Activated T-helper 9 cell treated with anti-CD3 and anti-CD28 coated beads, Interleukin-2, amount 50 U/mL, for 16 hours (primary cell): Measurements from ENCODE around the gene ANO2.

Experiments used
- DNase-seq: peaks from one replicate; pipeline ENCODE4 v3.0.0-alpha.2; 2020; ENCODE audit warnings: low read depth

ANO2 gene

DNA sequence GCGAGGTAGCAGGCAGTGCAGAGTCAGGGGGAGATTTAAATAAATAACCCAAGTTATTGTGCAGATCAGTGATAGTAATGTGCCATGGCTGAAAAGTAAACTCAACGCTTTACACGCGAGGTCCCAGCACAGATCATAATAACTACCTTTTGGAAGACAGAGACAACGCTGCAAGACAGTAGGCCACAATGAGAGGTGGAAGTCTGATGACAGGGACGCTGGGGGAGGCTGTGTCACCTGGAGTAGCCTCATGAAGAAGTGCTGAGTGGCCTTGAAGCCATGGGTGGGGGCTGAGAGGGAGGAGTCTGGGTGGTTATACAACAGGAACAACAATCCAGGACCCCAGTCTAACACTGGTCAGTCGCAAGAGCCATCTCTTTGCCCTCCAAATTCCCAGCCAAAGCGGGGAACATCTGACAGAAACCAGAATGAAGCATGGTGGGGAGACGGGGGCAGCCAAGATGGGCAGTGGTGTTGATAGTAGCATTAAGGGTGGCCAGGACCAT lies 28.2 kb downstream of the ANO2 start:
- no peak for DNase-seq

DNA sequence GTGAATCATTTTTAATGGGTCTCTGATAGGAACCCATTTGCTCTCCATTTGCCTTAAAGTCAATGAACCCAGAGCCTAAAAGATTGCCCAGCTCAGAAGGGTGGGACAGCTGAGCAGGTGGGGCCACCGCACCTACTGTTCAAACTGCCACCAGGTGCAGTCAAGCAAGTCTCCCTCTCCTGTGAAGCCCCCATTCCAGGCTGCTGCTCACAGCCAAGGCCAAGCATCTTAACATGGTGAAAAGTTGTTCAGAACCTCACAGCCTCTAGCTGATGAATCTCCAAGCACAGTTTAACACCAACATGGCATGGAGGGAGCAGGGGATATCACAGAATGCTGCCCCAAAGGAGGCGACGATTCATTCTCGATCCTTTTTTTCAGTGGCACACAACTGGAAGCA lies 29.5 kb downstream of the ANO2 start:
- no peak for DNase-seq

DNA sequence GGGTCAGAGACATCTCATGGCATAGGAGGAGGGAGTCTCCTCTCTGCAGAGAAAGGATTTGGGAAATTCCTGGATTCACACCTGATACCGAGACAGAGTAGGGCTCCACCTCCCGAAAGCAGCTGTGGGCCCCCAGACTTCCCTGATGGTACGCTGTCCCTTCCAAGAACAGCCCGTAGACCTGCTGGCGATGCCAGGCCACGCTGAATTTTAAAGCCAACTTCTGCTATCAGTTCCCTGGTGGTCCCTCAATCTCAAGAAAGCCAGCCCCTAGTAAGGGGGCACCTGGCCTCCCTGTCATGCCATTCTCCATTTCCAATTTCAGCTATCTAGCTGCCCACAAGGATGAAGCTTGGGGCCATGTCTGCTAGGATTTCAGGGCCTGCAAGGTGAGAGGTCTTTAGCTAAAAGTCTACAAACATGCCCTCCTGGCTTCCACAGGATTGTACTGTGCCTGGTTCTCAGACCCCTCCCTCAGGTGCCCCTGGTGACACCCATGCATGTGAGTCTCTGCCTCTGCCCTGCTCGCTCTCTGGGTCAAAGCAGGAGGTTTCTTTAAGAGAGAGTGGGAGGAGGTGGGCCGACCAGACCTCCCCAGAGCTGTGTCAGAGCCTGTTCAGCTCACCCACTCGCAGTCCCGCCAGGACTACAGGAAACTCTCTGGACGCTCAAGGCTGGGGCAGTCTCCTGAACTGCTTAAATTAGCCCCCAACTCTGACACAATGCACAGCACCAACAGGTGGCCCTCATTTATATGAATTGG lies 30.5 kb downstream of the ANO2 start:
- no peak for DNase-seq

DNA sequence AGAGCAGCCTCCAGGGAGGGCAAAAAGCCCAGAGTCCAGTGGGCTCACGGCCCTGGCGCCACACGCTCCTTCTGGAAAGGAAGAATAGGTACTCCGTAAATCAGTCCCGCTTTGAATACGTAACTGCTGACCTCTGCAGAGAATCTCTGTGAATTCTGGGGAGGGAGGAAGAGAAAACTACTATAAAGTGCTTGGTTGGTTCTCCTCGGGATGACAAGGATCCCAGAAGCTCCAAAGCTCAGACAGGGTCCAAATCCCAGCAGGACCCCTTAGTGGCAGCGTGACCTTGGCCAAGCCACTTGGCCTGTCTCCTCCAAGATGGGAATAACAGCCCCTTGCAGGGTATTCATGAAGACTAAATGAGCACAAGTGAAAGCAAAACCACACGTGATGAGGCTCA lies 31.7 kb downstream of the ANO2 start:
- no peak for DNase-seq

DNA sequence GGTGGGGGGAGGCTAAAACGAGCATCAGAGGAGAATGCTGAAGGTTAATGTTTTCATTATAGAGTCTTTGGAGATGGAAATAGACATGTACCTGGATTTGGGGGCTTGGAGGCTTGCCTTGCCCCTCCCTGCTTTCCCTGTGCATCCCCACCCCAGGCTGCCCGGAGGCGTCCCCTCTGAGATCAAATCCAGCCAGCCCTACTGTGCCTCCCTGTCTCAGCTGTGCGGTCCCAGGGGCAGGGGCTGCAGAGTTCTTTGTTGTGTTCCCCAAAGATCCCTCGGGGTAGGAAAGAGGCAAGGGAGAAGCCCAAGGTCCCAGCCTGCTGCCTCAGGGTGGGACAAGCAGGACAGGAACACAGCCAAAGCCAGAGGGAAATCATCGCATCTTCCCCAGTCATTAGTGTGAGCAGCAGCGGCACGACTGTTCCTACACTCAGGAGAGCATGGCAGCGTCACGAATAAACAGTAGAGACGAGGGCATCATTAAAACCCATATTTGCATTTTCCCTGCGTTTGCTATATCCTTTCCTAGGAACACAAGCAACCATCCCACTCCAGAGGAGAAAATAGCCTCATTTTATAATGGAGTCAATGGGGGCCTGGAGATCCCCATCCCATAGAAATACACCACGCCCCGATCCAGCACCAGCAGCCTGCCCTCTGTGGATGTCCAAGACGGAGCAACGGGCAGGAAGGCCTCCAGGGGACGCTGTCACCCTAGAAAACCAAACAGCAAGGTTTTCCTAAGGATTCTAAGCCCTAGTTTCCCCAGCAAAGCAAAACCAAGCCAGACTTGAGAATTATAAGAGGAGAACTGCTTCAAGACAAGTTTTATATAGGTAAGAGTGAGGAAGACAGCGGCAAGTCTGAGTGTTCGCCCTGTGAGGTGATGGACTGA lies 32.4 kb downstream of the ANO2 start:
- no peak for DNase-seq

DNA sequence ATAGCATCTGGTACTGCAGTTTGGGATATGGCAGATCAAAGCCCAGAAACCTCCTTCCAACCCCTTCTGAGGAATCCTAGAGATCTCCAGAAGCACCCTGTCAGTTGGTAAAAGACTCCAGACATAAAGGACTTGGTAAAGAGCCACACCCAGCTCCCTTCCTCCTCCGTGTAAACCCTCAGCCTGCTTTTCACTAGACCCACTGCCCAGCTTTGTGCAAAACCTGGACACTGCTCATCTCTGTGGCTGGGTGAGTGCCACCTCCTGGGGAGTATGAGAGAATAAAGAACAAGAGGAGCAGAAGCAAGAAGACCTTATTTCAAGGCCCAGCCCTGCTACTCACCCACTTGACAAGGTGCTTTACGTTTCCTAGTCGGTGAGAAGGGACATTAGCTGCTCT lies 33.0 kb downstream of the ANO2 start:
- DNase-seq, result no peak

DNA sequence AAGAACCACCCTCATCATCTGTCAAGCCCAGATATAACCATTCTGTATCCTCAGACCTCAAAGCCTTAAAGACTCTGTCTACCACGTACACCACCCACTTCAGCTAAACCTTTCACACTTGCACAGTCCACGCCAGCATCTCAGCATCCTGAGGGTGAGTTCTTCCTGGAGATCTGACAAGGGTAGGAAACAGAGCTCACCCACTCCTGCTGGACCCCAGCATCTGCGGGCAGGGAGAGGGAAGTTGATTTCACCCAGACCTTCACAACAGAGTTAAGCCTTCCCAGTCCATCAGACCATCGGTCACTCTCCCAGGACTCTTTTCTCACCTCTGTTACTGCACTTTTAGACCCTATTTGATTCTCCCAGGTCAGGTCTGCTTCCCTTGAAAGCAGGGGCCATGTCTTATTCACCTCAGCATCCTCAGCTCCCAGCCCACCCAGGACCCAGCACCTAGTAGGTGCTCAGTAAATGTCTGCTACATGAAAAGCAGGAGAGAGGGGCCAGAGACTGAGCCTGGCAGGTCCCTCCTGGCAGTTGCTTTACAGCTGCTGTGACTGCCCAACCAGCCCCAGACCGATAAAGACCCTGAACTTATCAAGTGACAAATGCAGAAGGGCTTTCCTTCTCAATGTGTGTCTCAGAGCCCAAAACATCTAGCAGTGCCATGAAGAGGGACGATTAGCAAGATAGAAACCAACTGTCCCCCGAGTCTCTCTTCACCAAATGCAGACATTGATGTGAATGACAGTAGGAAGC lies 34.1 kb downstream of the ANO2 start:
- no peak for DNase-seq

GRCh38 chr12:5909560-5909959 lies 35.5 kb downstream of the ANO2 start:
- DNase-seq, result no peak

DNA sequence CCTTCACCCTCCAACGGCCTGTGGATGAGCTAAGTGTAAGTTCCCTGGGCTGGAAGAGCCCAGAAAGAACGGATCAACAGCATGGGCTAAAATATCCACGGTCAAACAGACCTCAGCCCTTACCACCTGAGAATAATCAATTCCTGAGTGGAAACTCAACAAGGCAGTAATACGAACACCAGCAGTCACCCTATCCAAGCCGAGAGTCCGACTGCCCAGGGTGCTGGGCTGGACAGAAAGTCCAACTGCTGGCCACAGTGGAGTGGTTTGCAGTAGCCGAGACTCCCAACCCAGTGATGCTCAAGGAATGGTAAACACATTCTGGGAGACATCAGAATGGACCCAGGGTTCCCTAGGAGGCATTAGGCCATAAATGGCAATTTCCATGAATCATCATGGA lies 36.8 kb downstream of the ANO2 start:
- DNase-seq, result no peak

GRCh38 chr12:5907807-5908206 lies 37.3 kb downstream of the ANO2 start:
- DNase-seq, result no peak

DNA sequence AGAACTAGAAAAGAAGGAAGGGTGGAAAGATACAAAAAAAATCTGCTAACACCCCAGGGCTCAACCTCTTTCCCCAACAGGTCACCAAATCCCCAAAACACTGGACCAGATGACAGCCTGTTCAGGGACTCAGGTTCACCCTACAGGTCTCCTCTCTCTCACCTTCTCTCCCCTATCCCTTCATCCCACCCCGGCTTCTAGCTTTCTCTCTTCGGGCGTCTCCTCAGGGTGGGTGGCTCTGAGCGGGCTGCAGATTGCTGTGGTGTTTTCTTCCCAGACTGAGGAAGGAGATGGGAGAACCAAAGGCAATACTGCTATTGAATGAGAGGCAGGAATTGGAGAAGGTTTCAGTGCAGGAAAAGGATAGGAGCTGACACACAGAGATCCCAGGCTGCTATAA lies 39.3 kb downstream of the ANO2 start:
- no peak for DNase-seq

DNA sequence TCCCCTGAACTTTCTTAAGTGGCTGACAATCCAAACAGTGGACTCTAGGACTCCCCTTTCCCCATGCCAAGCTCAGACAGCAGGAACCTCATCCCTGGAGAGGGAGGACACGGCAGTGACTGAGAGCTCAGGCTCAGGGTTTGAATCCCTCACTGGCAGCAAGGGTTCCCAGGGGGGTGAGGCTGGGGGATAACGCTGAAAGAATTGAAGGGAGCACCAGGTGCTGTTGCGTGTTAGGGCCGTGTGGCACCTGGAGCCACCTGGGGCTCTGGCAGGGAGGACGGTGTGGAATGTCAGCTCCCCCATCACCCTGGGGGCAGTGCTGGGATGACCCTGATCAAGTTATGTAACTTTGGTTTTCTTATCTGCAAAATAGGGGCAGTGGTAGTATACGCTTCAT lies 40.1 kb downstream of the ANO2 start:
- no peak for DNase-seq

DNA sequence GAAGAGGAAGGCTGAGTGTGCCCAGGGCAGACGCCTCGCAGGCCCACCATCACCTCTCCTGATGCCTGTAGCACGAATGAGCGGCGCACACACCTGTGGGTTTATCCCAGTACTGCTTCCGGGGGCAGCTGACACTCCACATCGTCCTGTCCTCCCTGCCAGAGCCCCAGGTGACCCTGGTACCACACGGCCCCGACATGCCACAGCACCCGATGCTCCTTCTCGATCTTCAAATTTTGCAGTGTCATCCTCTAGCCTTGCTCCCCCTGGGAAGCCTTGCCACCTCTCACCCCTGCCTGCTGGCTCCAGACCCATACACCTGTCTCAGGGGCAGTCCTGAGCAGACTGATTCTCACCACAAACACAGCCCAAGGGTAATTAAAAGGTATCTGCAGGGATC lies 40.6 kb downstream of the ANO2 start:
- DNase-seq, result no peak

DNA sequence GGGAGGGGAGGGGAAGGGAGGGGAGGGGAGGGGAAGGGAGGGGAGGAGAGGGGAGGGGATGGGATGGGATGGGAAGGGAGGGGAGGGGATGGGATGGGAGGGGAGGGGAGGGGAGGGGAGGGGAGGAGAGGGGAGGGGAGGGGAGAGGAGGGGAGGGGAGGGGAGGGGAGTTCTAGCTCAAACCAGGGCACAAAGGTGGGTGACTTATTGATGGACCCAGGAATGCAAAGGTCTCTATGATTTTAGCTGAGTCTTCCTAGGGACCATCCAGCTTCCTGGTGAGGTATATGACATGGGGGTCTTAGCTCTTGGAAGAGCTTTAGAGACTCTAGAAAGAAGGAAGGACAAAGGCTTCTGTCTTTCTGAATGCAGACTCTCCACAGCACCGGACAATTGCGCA lies 42.3 kb downstream of the ANO2 start:
- no peak for DNase-seq

DNA sequence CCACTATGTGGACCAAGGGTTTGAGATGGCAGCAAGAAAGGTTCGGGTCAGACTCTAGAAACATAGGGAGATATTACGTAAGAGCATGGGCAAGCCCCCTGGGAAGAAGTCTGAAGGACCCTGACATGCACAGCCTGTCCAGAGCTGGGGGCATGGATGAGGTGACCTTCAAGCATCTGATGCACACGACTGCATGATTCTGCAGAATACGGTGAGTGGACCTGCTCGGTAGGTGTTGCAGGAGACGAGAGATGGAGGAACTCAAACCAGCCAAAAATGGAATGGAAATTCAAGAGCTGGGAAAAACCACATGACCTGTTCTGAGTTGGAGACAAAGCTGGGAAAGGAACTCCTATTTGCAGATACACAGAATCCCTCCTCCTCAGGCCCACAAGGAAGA lies 43.6 kb downstream of the ANO2 start:
- no peak for DNase-seq

- no peak for DNase-seq
Observed at GRCh38 chr12:5900533-5901205, 44.4 kb downstream of the ANO2 start.

GRCh38 chr12:5900076-5900475 lies 45.0 kb downstream of the ANO2 start:
- DNase-seq, result no peak

DNA sequence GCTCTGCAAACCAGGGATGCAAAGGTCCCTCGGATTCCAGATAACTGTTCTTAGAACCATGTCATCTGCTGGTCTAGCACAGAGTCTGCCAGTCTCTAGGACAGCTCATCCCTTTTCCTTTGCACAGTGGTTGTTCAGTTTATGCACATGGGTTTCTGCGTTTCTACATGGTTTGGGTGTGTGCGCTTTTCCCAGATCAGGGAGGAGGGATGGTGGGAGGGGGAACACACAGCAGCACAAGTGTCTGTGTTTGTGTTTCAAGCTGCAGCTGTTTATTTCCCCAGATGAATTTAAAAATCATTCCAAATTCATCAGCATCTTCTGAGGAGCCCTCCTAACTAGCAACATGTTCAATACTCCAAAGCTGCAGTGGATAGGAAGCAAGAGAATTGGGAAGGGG lies 45.4 kb downstream of the ANO2 start:
- no peak for DNase-seq

GRCh38 chr12:5898874-5899273 lies 46.2 kb downstream of the ANO2 start:
- DNase-seq, result no peak

- DNase-seq, result no peak
Observed at GRCh38 chr12:5889381-5890047, 55.5 kb downstream of the ANO2 start.

DNA sequence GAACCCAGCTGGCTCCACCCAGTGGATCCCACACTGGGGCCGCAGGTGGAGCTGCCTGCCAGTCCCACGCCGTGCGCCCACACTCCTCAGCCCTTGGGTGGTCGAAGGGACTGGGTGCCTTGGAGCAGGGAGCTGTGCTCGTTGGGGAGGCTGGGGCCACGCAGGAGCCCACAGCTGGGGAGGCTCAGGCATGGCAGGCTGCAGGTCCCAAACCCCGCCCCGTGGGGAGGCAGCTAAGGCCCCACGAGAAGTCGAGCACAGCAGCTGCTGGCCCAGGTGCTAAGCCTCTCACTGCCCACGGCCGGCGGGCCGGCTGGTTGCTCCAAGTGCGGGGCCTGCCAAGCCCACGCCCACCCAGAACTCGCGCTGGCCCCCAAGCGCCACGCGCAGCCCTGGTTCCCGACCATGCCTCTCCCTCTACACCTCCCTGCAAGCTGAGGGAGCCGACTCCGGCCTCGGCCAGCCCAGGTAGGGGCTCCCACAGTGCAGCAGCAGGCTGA lies 56.2 kb downstream of the ANO2 start:
- DNase-seq, result no peak
